ENCODE measurements around the gene PPP2R5D.

GRCh38 chr6:42973926-42974325 is 10.4 kb upstream of the PPP2R5D start:
- TF ChIP-seq CTCF (IDR thresholded peaks at IDR 0.05; ENCODE audit: low read depth, low read length) = no peak
- TF ChIP-seq EZH2phosphoT487 (IDR thresholded peaks at IDR 0.05; ENCODE audit: low read depth) = no peak
